LNCaP clone FGC (cell line): ENCODE results near the gene TKTL1.

ENCODE experiments used
- DNase-seq: peaks from one replicate; pipeline ENCODE4 v3.0.0-alpha.2; 2011; ENCODE audit warnings: low read depth
- H3K4me3 ChIP-seq: 2 replicates; pipeline ENCODE4 v1.5.1; 2011; ENCODE audit warnings: mild to moderate bottlenecking, low read depth, low read length, control low read depth
- TF ChIP-seq, protein P1 (sequence below): IDR thresholded peaks from 2 replicates; pipeline ENCODE4 v1.5.1; 2012; ENCODE audit warnings: mild to moderate bottlenecking; ENCODE audit not compliant: control insufficient read depth, insufficient read depth; ENCODE audit errors: extremely low read depth

TKTL1 gene

DNA sequence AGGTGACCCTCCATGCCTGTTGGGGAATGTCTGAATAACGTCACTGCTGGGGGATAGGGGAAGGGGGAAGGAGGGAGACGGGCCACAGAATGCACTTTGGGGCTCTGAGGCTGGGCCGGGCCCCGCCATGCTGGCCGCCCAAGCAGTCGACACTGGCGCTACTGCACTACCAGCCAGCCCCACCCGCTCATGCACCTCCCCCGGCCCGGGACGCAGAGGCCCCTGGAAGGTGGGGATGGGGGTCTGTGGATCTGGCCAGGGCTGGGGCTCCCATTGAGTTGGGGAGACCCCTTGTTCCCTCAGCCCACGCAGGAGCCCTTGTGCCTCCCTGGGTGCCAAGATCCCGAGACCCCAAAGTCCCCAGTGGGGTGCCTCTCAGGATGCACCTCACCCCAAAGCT lies 61.0 kb downstream of the TKTL1 start:
- H3K4me3 ChIP-seq: no peak overlapping the region
- TF ChIP-seq, protein P1, sequence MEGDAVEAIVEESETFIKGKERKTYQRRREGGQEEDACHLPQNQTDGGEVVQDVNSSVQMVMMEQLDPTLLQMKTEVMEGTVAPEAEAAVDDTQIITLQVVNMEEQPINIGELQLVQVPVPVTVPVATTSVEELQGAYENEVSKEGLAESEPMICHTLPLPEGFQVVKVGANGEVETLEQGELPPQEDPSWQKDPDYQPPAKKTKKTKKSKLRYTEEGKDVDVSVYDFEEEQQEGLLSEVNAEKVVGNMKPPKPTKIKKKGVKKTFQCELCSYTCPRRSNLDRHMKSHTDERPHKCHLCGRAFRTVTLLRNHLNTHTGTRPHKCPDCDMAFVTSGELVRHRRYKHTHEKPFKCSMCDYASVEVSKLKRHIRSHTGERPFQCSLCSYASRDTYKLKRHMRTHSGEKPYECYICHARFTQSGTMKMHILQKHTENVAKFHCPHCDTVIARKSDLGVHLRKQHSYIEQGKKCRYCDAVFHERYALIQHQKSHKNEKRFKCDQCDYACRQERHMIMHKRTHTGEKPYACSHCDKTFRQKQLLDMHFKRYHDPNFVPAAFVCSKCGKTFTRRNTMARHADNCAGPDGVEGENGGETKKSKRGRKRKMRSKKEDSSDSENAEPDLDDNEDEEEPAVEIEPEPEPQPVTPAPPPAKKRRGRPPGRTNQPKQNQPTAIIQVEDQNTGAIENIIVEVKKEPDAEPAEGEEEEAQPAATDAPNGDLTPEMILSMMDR: no peak
- no peak for DNase-seq

- no peak for DNase-seq
- H3K4me3 ChIP-seq: no peak overlapping the region
- TF ChIP-seq, protein P1: no peak
Measured at GRCh38 chrX:154357205-154357604, 61.6 kb downstream of the TKTL1 start.

- no peak for DNase-seq
- TF ChIP-seq, protein P1: no peak
- H3K4me3 ChIP-seq: no peak overlapping the region
Measured at GRCh38 chrX:154358011-154358410, 62.4 kb downstream of the TKTL1 start.

DNA sequence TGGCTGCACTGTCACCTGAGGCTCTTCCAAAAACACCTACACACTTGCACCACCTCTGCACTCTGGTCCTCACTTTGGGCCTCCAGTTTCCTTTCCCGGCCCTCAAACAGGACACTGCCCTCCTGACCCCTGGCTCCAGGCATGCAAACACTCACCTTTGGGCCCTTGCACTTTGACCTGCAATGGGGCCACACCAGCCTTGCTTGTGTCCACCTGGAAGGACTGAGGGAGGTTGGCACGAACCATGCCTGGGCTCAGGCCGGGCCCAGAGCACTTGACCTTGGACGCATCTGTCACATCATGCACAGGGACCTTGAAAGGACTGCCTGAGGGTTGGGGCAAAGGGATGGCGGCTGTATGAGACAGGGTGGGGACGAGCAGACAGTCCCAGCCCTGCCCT lies 63.2 kb downstream of the TKTL1 start:
- TF ChIP-seq, protein P1: no peak
- DNase-seq: no peak
- H3K4me3 ChIP-seq: no peak overlapping the region

DNA sequence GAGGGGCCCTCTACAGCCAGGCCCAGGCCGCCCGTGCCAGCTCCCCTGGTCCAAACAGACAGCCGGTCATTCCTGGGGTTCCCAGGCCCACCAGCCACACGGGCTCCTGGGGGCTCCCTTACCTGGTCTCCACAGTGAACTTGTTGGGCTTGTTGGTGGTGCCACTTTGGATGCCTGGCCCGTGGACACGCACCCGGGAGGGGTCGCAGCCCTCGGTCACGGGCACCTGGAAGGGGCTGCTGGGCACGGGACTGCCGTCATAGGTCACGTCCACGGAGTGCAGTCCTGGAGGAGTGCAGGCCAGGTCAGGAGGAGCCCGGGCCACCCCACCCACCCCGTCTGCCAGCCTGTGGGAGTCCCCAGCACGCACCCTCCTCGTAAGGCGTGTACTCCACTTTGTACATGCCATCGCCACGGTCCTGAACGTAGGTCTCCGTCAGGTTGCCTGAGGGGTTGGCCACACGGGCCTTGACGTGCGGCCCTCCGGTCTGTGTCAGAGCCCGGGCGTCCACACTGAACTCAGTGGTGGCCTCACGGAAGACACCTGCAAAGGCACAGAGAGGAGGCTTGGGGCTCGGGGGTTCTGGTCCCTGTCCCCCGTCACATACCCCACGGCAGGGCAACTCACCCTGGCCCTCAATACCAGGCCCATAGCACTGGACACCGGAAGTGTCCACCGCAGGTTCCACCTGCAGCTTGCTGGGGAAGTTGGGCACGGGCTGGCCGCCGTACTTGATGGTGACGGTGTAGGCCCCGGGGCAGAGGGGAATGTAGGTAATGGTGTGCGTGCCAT lies 64.0 kb downstream of the TKTL1 start:
- DNase-seq: no peak
- TF ChIP-seq, protein P1: no peak
- H3K4me3 ChIP-seq: no peak overlapping the region

GRCh38 chrX:154360155-154360713 lies 64.6 kb downstream of the TKTL1 start:
- TF ChIP-seq, protein P1: no peak
- no peak overlapping the region for H3K4me3 ChIP-seq
- no peak for DNase-seq
